Heart right ventricle (tissue), 16 donors: Measurements from ENCODE around the gene KCTD15. TPM values are rescaled to one million over a fixed set of nuclear protein-coding genes. Genes with fewer than 3 reads are reported as not detected.

Experiments
- ATAC-seq, 8 donors: fragments of 200-7000 bp; cut with Tn5 transposase; one replicate each; pipeline ENCODE4 v1.9.1; 2020; ENCODE audit warnings: mild to moderate bottlenecking in 8 of 8, moderate library complexity in 8 of 8, moderate number of reproducible peaks in 1 of 8
- DNase-seq, 2 donors: peaks; one replicate each; pipeline ENCODE4 v3.0.0-alpha.2; 2020
- H3K27ac ChIP-seq, 10 donors: fragments of 200-600 bp; sonication (generic) in 2 of 10; one replicate each; pipeline versions ENCODE4 v1.5.0 to v1.8.0; 2020 to 2022; ENCODE audit warnings: mild to moderate bottlenecking in 3 of 10
- H3K27me3 ChIP-seq, 7 donors: fragments of 200-600 bp; one replicate each; pipeline ENCODE4 v1.8.0; 2021 to 2022; ENCODE audit warnings: mild to moderate bottlenecking in 2 of 7
- H3K36me3 ChIP-seq, 9 donors: fragments of 200-600 bp; sonication (generic) in 1 of 9; one replicate each; pipeline versions ENCODE4 v1.5.0 to v1.8.0; 2020 to 2022; ENCODE audit warnings: mild to moderate bottlenecking in 2 of 9
- H3K4me1 ChIP-seq, 9 donors: fragments of 200-600 bp; sonication (generic) in 1 of 9; one replicate each; pipeline versions ENCODE4 v1.5.0 to v1.8.0; 2020 to 2022; ENCODE audit warnings: mild to moderate bottlenecking in 4 of 9
- H3K4me3 ChIP-seq, 10 donors: fragments of 200-600 bp; sonication (generic) in 2 of 10; one replicate each; pipeline versions ENCODE4 v1.5.0 to v1.8.0; 2020 to 2022; ENCODE audit warnings: mild to moderate bottlenecking in 7 of 10, moderate library complexity in 2 of 10
- H3K9me3 ChIP-seq, 11 donors: fragments of 200-600 bp in 10 of 11; sonication (generic) in 2 of 11; one replicate each; pipeline versions ENCODE4 v1.5.0 to v1.8.0; 2013 to 2022; ENCODE audit warnings: mild to moderate bottlenecking in 2 of 11, control low read depth in 1 of 11, moderate library complexity in 1 of 11
- WGBS, 2 donors: extraction: QIAGEN DNeasy Blood & Tissue Kit; methylation state at CpG; one replicate each; pipeline ENCODE4 v1.1.7; 2013; ENCODE audit warnings: inconsistent platforms in 1 of 2; 5-methylcytosine and 5-hydroxymethylcytosine counted together
- intact Hi-C, 10 donors: fragments of 100-400 bp; cut with DNase I; formaldehyde crosslinking; loops; one replicate each; pipeline versions ENCODE4 v1.11.1 to v1.14.2; 2022
- polyA plus RNA-seq, 2 donors: library from polyadenylated mRNA; stranded (reverse); fragments of 200-250 nt; gene quantifications; one replicate each; pipeline ENCODE4 v1.2.3, GENCODE V29; 2013
- total RNA-seq, 10 donors: library from RNA; stranded (reverse); fragmentation: NEBNext Ultra II Directional in 3 of 10; extraction: Animal tissue kit (Norgen Biotek cat#: 25700) in 3 of 10; gene quantifications; one replicate each; pipeline versions ENCODE4 v1.2.1 to v1.2.4, GENCODE V29; 2021 to 2023
- TF ChIP-seq, protein P1 (sequence below), 9 donors: fragments of 200-600 bp; sonication (generic) in 2 of 9; IDR thresholded peaks; one replicate each; pipeline versions ENCODE4 v1.5.0 to v1.8.0; 2021 to 2022; ENCODE audit warnings: antibody characterized with exemption in 9 of 9, mild to moderate bottlenecking in 5 of 9, moderate library complexity in 1 of 9
- donor health status: Arrhythmogenic right ventricular cardiomyopathy.
- donor health status: ischemic (EF 13 %, LVEDD 7.1; RV severe dilation, severe dysfunction).
- donor health status: healthy with polysubstance abuse.
- donor health status: DM: no; HTN: yes; CAD: no.
- donor health status: DM: no; HTN: no; CAD: no.
- donor health status: ischemic (EF 25% LVEDD 6.9; RV normal size, moderate dysfunction).
- donor health status: ischemic (EF 25% LVEDD 5.7; RV mildly dilated, moderate dysfunction).
- donor health status: healthy.
- donor health status: DM: yes; HTN: yes; CAD: no.
- donor health status: Ischemic cardiomyopathy.
- donor health status: ischemic (EF 35%, LVEDD 5.7; RV mildly dilated, moderate dysfunction).
- donor health status: nonischemic (EF 11% LVEDD 7.7; RV severe dilation, severe dysfunction).
- donor health status: DM: yes; HTN: yes; CAD: no.
- donor health status: PGD.
- donor health status: ischemic (EF 29% LVEDD 5.4; RV normal size, mild dysfunction).
- donor health status: nonischemic (EF 23%, LVEDD 6.1; RV moderate dilation, normal function).

The KCTD15 gene
- total and polyA plus RNA-seq, 12 donors = 3.5 to 22.5 (median 7.5) TPM

GRCh38 chr19:33859016-33859415 lies 62.3 kb downstream of the KCTD15 start:
- H3K9me3 ChIP-seq = no peaks in the 10 kb centered on the region
- H3K27me3 ChIP-seq = peaks cover 0 to 8% (median 0%) of the 10 kb centered on the region in 7 donors
- H3K4me1 ChIP-seq = no peaks in the 10 kb centered on the region
- TF ChIP-seq, protein P1, sequence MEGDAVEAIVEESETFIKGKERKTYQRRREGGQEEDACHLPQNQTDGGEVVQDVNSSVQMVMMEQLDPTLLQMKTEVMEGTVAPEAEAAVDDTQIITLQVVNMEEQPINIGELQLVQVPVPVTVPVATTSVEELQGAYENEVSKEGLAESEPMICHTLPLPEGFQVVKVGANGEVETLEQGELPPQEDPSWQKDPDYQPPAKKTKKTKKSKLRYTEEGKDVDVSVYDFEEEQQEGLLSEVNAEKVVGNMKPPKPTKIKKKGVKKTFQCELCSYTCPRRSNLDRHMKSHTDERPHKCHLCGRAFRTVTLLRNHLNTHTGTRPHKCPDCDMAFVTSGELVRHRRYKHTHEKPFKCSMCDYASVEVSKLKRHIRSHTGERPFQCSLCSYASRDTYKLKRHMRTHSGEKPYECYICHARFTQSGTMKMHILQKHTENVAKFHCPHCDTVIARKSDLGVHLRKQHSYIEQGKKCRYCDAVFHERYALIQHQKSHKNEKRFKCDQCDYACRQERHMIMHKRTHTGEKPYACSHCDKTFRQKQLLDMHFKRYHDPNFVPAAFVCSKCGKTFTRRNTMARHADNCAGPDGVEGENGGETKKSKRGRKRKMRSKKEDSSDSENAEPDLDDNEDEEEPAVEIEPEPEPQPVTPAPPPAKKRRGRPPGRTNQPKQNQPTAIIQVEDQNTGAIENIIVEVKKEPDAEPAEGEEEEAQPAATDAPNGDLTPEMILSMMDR (IDR thresholded peaks at IDR 0.05) = no peak
- WGBS, 2 donors = 86 to 89% methylated on average over 17 of the region's 17 CpGs
- intact Hi-C loops = no loop called here
- DNase-seq (no peak), ATAC-seq (no peak)
- H3K27ac ChIP-seq = no peak overlapping the region
- H3K36me3 ChIP-seq = no peaks in the 10 kb centered on the region
- no peak overlapping the region for H3K4me3 ChIP-seq

DNA sequence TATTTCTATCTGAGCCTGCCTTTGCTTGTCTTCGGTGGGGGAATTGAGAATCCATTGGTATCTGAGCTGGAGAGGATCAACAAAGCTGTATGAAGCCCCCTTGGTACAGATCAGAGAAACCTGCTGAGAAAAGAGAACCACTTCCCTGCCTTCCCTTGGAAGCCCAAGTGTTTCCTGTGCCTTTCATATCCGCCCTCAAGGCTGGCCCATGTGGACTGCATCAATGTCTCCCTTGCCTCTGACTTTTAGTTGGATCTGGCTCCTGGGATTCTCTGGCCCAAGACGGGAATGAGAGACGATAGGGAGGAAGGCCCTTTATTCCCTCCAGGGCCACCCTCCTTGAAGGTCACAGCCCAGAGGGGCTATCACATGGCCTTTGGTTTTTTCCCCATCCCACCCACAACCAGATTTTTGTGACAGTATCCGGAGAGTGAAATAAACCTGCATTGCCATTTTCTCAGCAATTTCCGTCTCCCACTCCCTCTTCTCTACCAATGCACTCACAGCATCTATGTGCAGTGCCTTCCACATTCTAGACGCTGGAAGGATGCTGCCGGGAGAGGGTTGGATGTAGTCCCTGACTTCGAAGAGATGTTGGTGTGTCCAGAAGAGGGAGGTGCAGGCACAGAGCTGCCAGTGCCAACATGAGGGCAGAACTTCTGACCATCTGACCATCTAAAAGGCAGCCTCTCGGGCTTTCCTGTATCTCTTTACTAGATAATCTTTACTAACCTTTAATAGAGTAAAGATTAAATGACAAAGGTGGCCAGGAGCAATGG lies 63.8 kb downstream of the KCTD15 start:
- Histone ChIP-seq H3K36me3 (no peaks in the 10 kb centered on the region), H3K4me3 (no peak overlapping the region), H3K9me3 (no peaks in the 10 kb centered on the region), H3K4me1 (no peaks in the 10 kb centered on the region), H3K27me3 (peaks cover 0 to 8% (median 0%) of the 10 kb centered on the region in 7 donors), H3K27ac (no peak overlapping the region)
- intact Hi-C loops = no loop called here
- ATAC-seq = no peak
- 79 to 80% methylated on average over 10 of the region's 10 CpGs for WGBS, 2 donors
- no peak for DNase-seq
- TF ChIP-seq, protein P1 (IDR thresholded peaks at IDR 0.05) = no peak

DNA sequence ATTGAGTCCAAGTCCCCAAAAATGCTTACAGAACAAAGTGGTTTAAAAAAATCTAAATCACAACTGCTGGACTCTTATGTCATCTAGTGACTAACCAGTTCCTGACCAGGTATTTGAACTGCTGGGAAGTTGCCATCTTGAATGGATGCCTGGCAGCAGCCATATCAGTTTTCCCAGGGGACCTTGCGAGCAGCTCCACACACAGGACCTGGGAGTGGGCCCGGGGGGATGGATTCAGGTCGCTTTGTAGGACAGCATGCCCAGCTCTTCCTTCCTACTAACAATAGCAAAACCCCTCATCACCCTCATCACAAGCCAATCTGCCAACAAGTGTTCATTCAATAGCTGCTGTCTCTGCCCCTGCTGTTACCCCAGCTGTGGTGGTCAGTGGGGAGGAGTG lies 65.3 kb downstream of the KCTD15 start:
- ATAC-seq (no peak), DNase-seq (no peak)
- Histone ChIP-seq H3K27ac (no peak overlapping the region), H3K27me3 (peaks cover 0 to 8% (median 0%) of the 10 kb centered on the region in 7 donors), H3K9me3 (no peaks in the 10 kb centered on the region), H3K4me1 (no peaks in the 10 kb centered on the region), H3K36me3 (no peaks in the 10 kb centered on the region), H3K4me3 (no peak overlapping the region)
- 83 to 89% methylated on average over 3 of the region's 3 CpGs for WGBS, 2 donors
- intact Hi-C loops = no loop called here
- TF ChIP-seq, protein P1 (IDR thresholded peaks at IDR 0.05) = no peak

- intact Hi-C loops = no loop called here
- H3K4me3 ChIP-seq = no peak overlapping the region
- H3K36me3 ChIP-seq = no peaks in the 10 kb centered on the region
- 50 to 60% methylated on average over 4 of the region's 4 CpGs for WGBS, 2 donors
- H3K27me3 ChIP-seq = peaks cover 0 to 8% (median 0%) of the 10 kb centered on the region in 7 donors
- ATAC-seq = peak in 6 of 8 donors; percentile 37 to 86 (median 74)
- no peak overlapping the region for H3K27ac ChIP-seq
- DNase-seq = peak in 1 of 2 donors; percentile 22
- H3K9me3 ChIP-seq = no peaks in the 10 kb centered on the region
- TF ChIP-seq, protein P1 (IDR thresholded peaks at IDR 0.05) = no peak
- peaks cover 0 to 7% (median under 1%) of the 10 kb centered on the region in 9 donors for H3K4me1 ChIP-seq
Observed at GRCh38 chr19:33862981-33863380, 66.3 kb downstream of the KCTD15 start.
